ENCODE measurements around the gene TBC1D14.

Gene TBC1D14

GRCh38 chr4:7019367-7019766 is 109.7 kb downstream of the TBC1D14 start:
- Histone ChIP-seq H4K20me1 (ENCODE audit: low read depth, low read length) (no peaks in the 10 kb centered on the region), H3K36me3 (ENCODE audit: low read length) (0 out of 2 replicates have a peak, but pooled peaks cover 3% of the 10 kb centered on the region)
- TF ChIP-seq CTCF (IDR thresholded peaks at IDR 0.05; ENCODE audit: insufficient read depth, low read length, poor library complexity, severe bottlenecking), result no peak
- TF ChIP-seq EZH2phosphoT487 (conservative IDR thresholded peaks at IDR 0.05; ENCODE audit: low read length), result no peak

GRCh38 chr4:7020290-7020689 is 110.7 kb downstream of the TBC1D14 start:
- no peaks in the 10 kb centered on the region for H3K9me3 ChIP-seq (ENCODE audit: insufficient read depth, low read length)
- H3K4me3 ChIP-seq (ENCODE audit: insufficient read depth, low read length, poor library complexity, severe bottlenecking), result no peak overlapping the region
- no peaks in the 10 kb centered on the region for H3K36me3 ChIP-seq (ENCODE audit: low read length)
- H3K27me3 ChIP-seq (ENCODE audit: low read length), result no peaks in the 10 kb centered on the region
- no peaks in the 10 kb centered on the region for H3K79me2 ChIP-seq (ENCODE audit: insufficient read depth, low read length)
- H3K27ac ChIP-seq (ENCODE audit: low read depth, low read length), result no peak overlapping the region
- H2AFZ ChIP-seq (ENCODE audit: low read depth, low read length, severe bottlenecking), result no peak overlapping the region
- H3F3A ChIP-seq (ENCODE audit: insufficient read depth), result no peaks in the 10 kb centered on the region
- no peak for TF ChIP-seq EZH2phosphoT487 (conservative IDR thresholded peaks at IDR 0.05; ENCODE audit: low read length)
- TF ChIP-seq CTCF (IDR thresholded peaks at IDR 0.05; ENCODE audit: insufficient read depth, low read length, poor library complexity, severe bottlenecking), result no peak
- no peaks in the 10 kb centered on the region for H3K9me2 ChIP-seq (replicated peaks; ENCODE audit: insufficient read depth, low read length)
- H3K4me2 ChIP-seq (ENCODE audit: low read depth, low read length, poor library complexity, severe bottlenecking), result no peak overlapping the region
- no peaks in the 10 kb centered on the region for H4K20me1 ChIP-seq (ENCODE audit: low read depth, low read length)
- H3K9ac ChIP-seq (ENCODE audit: low read length), result no peak overlapping the region

More at GRCh38 chr4:7019367-7019766, 109.7 kb downstream of the TBC1D14 start:
- Histone ChIP-seq H3K4me3 (ENCODE audit: insufficient read depth, low read length, poor library complexity, severe bottlenecking) (no peak overlapping the region), H3K27ac (ENCODE audit: low read depth, low read length) (no peak overlapping the region), H3K4me2 (ENCODE audit: low read depth, low read length, poor library complexity, severe bottlenecking) (no peak overlapping the region), H3K9me3 (ENCODE audit: insufficient read depth, low read length) (no peaks in the 10 kb centered on the region), H2AFZ (ENCODE audit: low read depth, low read length, severe bottlenecking) (no peak overlapping the region), H3K27me3 (ENCODE audit: low read length) (no peaks in the 10 kb centered on the region), H3K9me2 (replicated peaks; ENCODE audit: insufficient read depth, low read length) (no peaks in the 10 kb centered on the region), H3K9ac (ENCODE audit: low read length) (no peak overlapping the region), H3F3A (ENCODE audit: insufficient read depth) (no peaks in the 10 kb centered on the region), H3K79me2 (ENCODE audit: insufficient read depth, low read length) (no peaks in the 10 kb centered on the region)

GRCh38 chr4:7020856-7021255 is 111.2 kb downstream of the TBC1D14 start:
- Histone ChIP-seq H3K4me3 (ENCODE audit: insufficient read depth, low read length, poor library complexity, severe bottlenecking) (no peak overlapping the region), H2AFZ (ENCODE audit: low read depth, low read length, severe bottlenecking) (no peak overlapping the region), H3F3A (ENCODE audit: insufficient read depth) (no peaks in the 10 kb centered on the region), H3K27ac (ENCODE audit: low read depth, low read length) (no peak overlapping the region), H3K27me3 (ENCODE audit: low read length) (no peaks in the 10 kb centered on the region), H3K9ac (ENCODE audit: low read length) (no peak overlapping the region), H3K4me2 (ENCODE audit: low read depth, low read length, poor library complexity, severe bottlenecking) (no peak overlapping the region), H3K9me3 (ENCODE audit: insufficient read depth, low read length) (no peaks in the 10 kb centered on the region), H3K36me3 (ENCODE audit: low read length) (no peaks in the 10 kb centered on the region), H3K9me2 (replicated peaks; ENCODE audit: insufficient read depth, low read length) (no peaks in the 10 kb centered on the region), H3K79me2 (ENCODE audit: insufficient read depth, low read length) (no peaks in the 10 kb centered on the region), H4K20me1 (ENCODE audit: low read depth, low read length) (no peaks in the 10 kb centered on the region)
- TF ChIP-seq CTCF (IDR thresholded peaks at IDR 0.05; ENCODE audit: insufficient read depth, low read length, poor library complexity, severe bottlenecking), result no peak
- TF ChIP-seq EZH2phosphoT487 (conservative IDR thresholded peaks at IDR 0.05; ENCODE audit: low read length), result no peak

Data from SU-DHL-6 (cell line).